Effector memory CD4-positive, alpha-beta T cell (primary cell): Measurements from ENCODE around the gene TUBGCP6.

Experiments used
- DNase-seq, 3 donors: peaks; one replicate each; pipeline ENCODE4 v3.0.0-alpha.2; 2020
- H3K27ac ChIP-seq: 2 replicates; pipeline ENCODE4 v1.7.0; 2013; ENCODE audit warnings: mild to moderate bottlenecking, low read length, moderate library complexity; ENCODE audit not compliant: insufficient read depth, poor library complexity, severe bottlenecking
- H3K27me3 ChIP-seq: replicated peaks from 2 replicates; pipeline ENCODE4 v1.7.0; 2013; ENCODE audit warnings: mild to moderate bottlenecking, low read length; ENCODE audit not compliant: insufficient read depth, control insufficient read depth, poor library complexity, severe bottlenecking
- H3K36me3 ChIP-seq: 2 replicates; pipeline ENCODE4 v1.7.0; 2013; ENCODE audit warnings: mild to moderate bottlenecking, low read length, moderate library complexity; ENCODE audit not compliant: control insufficient read depth, insufficient read depth
- H3K4me1 ChIP-seq: 2 replicates; pipeline ENCODE4 v1.7.0; 2013; ENCODE audit warnings: low read length, mild to moderate bottlenecking; ENCODE audit not compliant: control insufficient read depth, insufficient read depth, poor library complexity, severe bottlenecking
- H3K4me3 ChIP-seq: 2 replicates; pipeline ENCODE4 v1.7.0; 2013; ENCODE audit warnings: low read length, low read depth, mild to moderate bottlenecking; ENCODE audit not compliant: insufficient read depth, poor library complexity, severe bottlenecking
- H3K9me3 ChIP-seq: 2 replicates; pipeline ENCODE4 v1.7.0; 2013; ENCODE audit warnings: mild to moderate bottlenecking, low read length, moderate library complexity; ENCODE audit not compliant: control insufficient read depth

Gene TUBGCP6

DNA sequence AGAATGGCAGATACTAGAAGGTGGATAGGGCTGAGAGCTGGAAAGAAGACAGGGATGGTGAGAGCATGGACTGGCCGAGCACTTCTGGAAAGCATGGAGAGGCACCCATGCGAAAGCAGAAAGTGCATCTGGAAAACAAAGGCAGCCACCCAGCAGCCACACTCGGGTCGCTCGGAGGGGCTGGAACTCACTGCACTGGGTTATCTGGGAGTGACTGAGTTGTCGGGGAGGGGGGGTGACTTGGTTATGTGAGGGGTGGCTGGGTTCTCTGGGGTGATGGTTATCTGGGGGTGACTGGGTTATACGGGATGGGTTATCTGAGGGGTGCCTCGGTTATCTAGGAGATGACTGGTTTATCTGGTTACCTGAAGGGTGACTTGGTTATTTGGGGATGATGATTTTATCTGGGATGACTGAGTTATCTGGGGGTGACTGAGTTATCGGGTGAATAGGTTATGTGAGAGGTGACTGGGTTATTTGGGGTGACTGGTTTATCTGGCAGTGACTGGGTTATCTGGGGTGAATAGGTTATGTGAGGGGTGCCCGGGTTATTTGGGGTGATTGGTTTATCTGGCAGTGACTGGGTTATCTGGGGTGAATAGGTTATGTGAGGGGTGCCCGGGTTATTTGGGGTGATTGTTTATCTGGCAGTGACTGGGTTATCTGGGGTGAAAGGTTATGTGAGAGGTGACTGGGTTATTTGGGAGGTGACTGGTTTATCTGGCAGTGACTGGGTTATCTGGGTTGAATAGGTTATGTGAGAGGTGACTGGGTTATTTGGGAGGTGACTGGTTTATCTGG is 76.9 kb downstream of the TUBGCP6 start:
- Histone ChIP-seq H3K36me3 (no peaks in the 10 kb centered on the region), H3K9me3 (no peaks in the 10 kb centered on the region), H3K4me3 (no peak overlapping the region), H3K27me3 (peaks cover 21% of the 10 kb centered on the region), H3K4me1 (no peaks in the 10 kb centered on the region), H3K27ac (no peak overlapping the region)
- DNase-seq: no peak
